Stomach smooth muscle (tissue), 2 donors: ENCODE data around the gene TIMP2.
"Not testable (repeated sequence)": the region's sequence is repeated elsewhere in the genome, so short reads cannot be mapped to it uniquely, and the experiment has no call there.

ENCODE experiments used
- H3K27ac ChIP-seq: one replicate; pipeline ENCODE4 v1.7.0; 2013; ENCODE audit warnings: mild to moderate bottlenecking, low read length, inconsistent platforms
- H3K27me3 ChIP-seq, 2 donors: one replicate each; pipeline ENCODE4 v1.7.0; 2013; ENCODE audit warnings: low read length in 2 of 2; ENCODE audit not compliant: insufficient read depth in 2 of 2, control insufficient read depth in 1 of 2
- H3K36me3 ChIP-seq, 2 donors: one replicate each; pipeline ENCODE4 v1.7.0; 2013; ENCODE audit warnings: low read length in 2 of 2; ENCODE audit not compliant: control insufficient read depth in 2 of 2, insufficient read depth in 2 of 2
- H3K4me1 ChIP-seq: one replicate; pipeline ENCODE4 v1.7.0; 2013; ENCODE audit warnings: low read length; ENCODE audit not compliant: control insufficient read depth, insufficient read depth
- H3K4me3 ChIP-seq, 2 donors: one replicate each; pipeline ENCODE4 v1.7.0; 2013; ENCODE audit warnings: low read length in 2 of 2
- H3K9ac ChIP-seq, 2 donors: one replicate each; pipeline ENCODE4 v1.7.0; 2013; ENCODE audit warnings: low read length in 2 of 2, mild to moderate bottlenecking in 1 of 2
- H3K9me3 ChIP-seq, 2 donors: one replicate each; pipeline ENCODE4 v1.7.0; 2013; ENCODE audit warnings: low read length in 2 of 2; ENCODE audit not compliant: control insufficient read depth in 2 of 2
- donor health status: healthy.
- donor health status: Pancreatic carcinoma.

Gene TIMP2

GRCh38 chr17:78954684-78955083, 29.5 kb upstream of the TIMP2 start:
- Histone ChIP-seq H3K9me3 (peaks cover 8 to 10% of the 10 kb centered on the region in 2 donors), H3K27ac (no peak overlapping the region), H3K36me3 (no peaks in the 10 kb centered on the region), H3K27me3 (no peaks in the 10 kb centered on the region), H3K4me3 (no peak overlapping the region), H3K4me1 (peaks cover 18% of the 10 kb centered on the region), H3K9ac (no peak overlapping the region)

GRCh38 chr17:78953356-78954350, 28.5 kb upstream of the TIMP2 start:
- H3K27ac ChIP-seq: no peak overlapping the region
- no peaks in the 10 kb centered on the region for H3K27me3 ChIP-seq
- no peak overlapping the region for H3K4me3 ChIP-seq
- no peaks in the 10 kb centered on the region for H3K36me3 ChIP-seq
- H3K4me1 ChIP-seq: peaks cover 18% of the 10 kb centered on the region
- no peak overlapping the region for H3K9ac ChIP-seq
- peaks cover 8 to 10% of the 10 kb centered on the region in 2 donors for H3K9me3 ChIP-seq

- Histone ChIP-seq H3K9ac (no peak overlapping the region), H3K4me3 (no peak overlapping the region), H3K27ac (no peak overlapping the region), H3K36me3 (no peaks in the 10 kb centered on the region), H3K9me3 (peaks cover 8 to 10% of the 10 kb centered on the region in 2 donors), H3K4me1 (peaks cover 18% of the 10 kb centered on the region), H3K27me3 (no peaks in the 10 kb centered on the region)
These were observed 27.5 kb upstream of the TIMP2 start for GRCh38 chr17:78952706-78953105.

- Histone ChIP-seq H3K36me3 (no peaks in the 10 kb centered on the region), H3K9me3 (peaks cover 8 to 10% of the 10 kb centered on the region in 2 donors), H3K9ac (peak overlapping the region in 1 of 2 donors; percentile 5), H3K4me3 (no peak overlapping the region), H3K4me1 (peaks cover 18% of the 10 kb centered on the region), H3K27me3 (no peaks in the 10 kb centered on the region), H3K27ac (no peak overlapping the region)
These were observed 26.9 kb upstream of the TIMP2 start for GRCh38 chr17:78951967-78952551.

- no peak overlapping the region for H3K4me3 ChIP-seq
These were observed 25.7 kb upstream of the TIMP2 start for GRCh38 chr17:78950870-78951269.

GRCh38 chr17:78947235-78948149, 22.3 kb upstream of the TIMP2 start:
- H3K4me3 ChIP-seq: no peak overlapping the region
- H3K27me3 ChIP-seq: no peaks in the 10 kb centered on the region
- peaks cover 11% of the 10 kb centered on the region for H3K4me1 ChIP-seq
- H3K9ac ChIP-seq: no peak overlapping the region
- H3K9me3 ChIP-seq: peaks cover 8 to 10% of the 10 kb centered on the region in 2 donors
- H3K36me3 ChIP-seq: no peaks in the 10 kb centered on the region
- no peak overlapping the region for H3K27ac ChIP-seq

More at GRCh38 chr17:78950870-78951269, 25.7 kb upstream of the TIMP2 start:
- Histone ChIP-seq H3K36me3 (no peaks in the 10 kb centered on the region), H3K27ac (no peak overlapping the region), H3K9me3 (peaks cover 8 to 10% of the 10 kb centered on the region in 2 donors), H3K4me1 (peaks cover 18% of the 10 kb centered on the region), H3K27me3 (no peaks in the 10 kb centered on the region), H3K9ac (no peak overlapping the region)

- H3K27me3 ChIP-seq: no peaks in the 10 kb centered on the region
- no peaks in the 10 kb centered on the region for H3K36me3 ChIP-seq
- H3K4me1 ChIP-seq: peaks cover 4% of the 10 kb centered on the region
- peaks cover 8 to 10% of the 10 kb centered on the region in 2 donors for H3K9me3 ChIP-seq
- H3K4me3 ChIP-seq: no peak overlapping the region
- H3K9ac ChIP-seq: no peak overlapping the region
- no peak overlapping the region for H3K27ac ChIP-seq
These were observed 21.4 kb upstream of the TIMP2 start for GRCh38 chr17:78946631-78947030.

GRCh38 chr17:78946131-78946530, 20.9 kb upstream of the TIMP2 start:
- Histone ChIP-seq H3K27me3 (no peaks in the 10 kb centered on the region), H3K9ac (no peak overlapping the region), H3K36me3 (no peaks in the 10 kb centered on the region), H3K4me3 (no peak overlapping the region), H3K9me3 (peaks cover 6 to 10% of the 10 kb centered on the region in 2 donors), H3K4me1 (no peaks in the 10 kb centered on the region), H3K27ac (no peak overlapping the region)

GRCh38 chr17:78945455-78945854, 20.3 kb upstream of the TIMP2 start:
- H3K9ac ChIP-seq, H3K4me3 ChIP-seq, H3K4me1 ChIP-seq, H3K27ac ChIP-seq, H3K9me3 ChIP-seq, H3K27me3 ChIP-seq, H3K36me3 ChIP-seq: not testable (repeated sequence)

- Histone ChIP-seq H3K4me3 (no peak overlapping the region), H3K9me3 (peaks cover 0 to under 1% of the 10 kb centered on the region in 2 donors), H3K4me1 (no peaks in the 10 kb centered on the region), H3K27me3 (no peaks in the 10 kb centered on the region), H3K27ac (no peak overlapping the region), H3K36me3 (no peaks in the 10 kb centered on the region), H3K9ac (no peak overlapping the region)
These were observed 19.8 kb upstream of the TIMP2 start for GRCh38 chr17:78944956-78945355.
